ENCODE results near the gene GPHN.

Gene GPHN

GRCh38 chr14:67207810-67208209 lies 699.9 kb downstream of the GPHN start:
- Mint-ChIP-seq H3K9me3 (no peaks in the 10 kb centered on the region), H3K36me3 (no peaks in the 10 kb centered on the region), H3K27me3 (no peaks in the 10 kb centered on the region)

GRCh38 chr14:67218126-67218525 lies 710.2 kb downstream of the GPHN start:
- Mint-ChIP-seq H3K36me3 (no peaks in the 10 kb centered on the region), H3K27ac (no peak overlapping the region), H3K4me3 (no peak overlapping the region), H3K27me3 (no peaks in the 10 kb centered on the region), H3K9me3 (no peaks in the 10 kb centered on the region), H3K4me1 (no peaks in the 10 kb centered on the region)

More at GRCh38 chr14:67207810-67208209, 699.9 kb downstream of the GPHN start:
- Mint-ChIP-seq H3K4me1 (no peaks in the 10 kb centered on the region), H3K4me3 (no peak overlapping the region), H3K27ac (no peak overlapping the region)

- Mint-ChIP-seq H3K36me3 (peaks cover 1% of the 10 kb centered on the region), H3K27ac (no peak overlapping the region), H3K27me3 (peaks cover 2% of the 10 kb centered on the region), H3K4me3 (no peak overlapping the region), H3K9me3 (no peaks in the 10 kb centered on the region), H3K4me1 (no peaks in the 10 kb centered on the region)
Observed at GRCh38 chr14:67221248-67221981, 713.5 kb downstream of the GPHN start.

- H3K27ac Mint-ChIP-seq = no peak overlapping the region
- H3K9me3 Mint-ChIP-seq = no peaks in the 10 kb centered on the region
- H3K27me3 Mint-ChIP-seq = peaks cover 2% of the 10 kb centered on the region
- no peak overlapping the region for H3K4me3 Mint-ChIP-seq
- no peaks in the 10 kb centered on the region for H3K4me1 Mint-ChIP-seq
- H3K36me3 Mint-ChIP-seq = peaks cover 1% of the 10 kb centered on the region
Observed at GRCh38 chr14:67221982-67222328, 714.0 kb downstream of the GPHN start.

- peaks cover 2% of the 10 kb centered on the region for H3K27me3 Mint-ChIP-seq
- no peak overlapping the region for H3K4me3 Mint-ChIP-seq
- no peaks in the 10 kb centered on the region for H3K9me3 Mint-ChIP-seq
- peaks cover 1% of the 10 kb centered on the region for H3K36me3 Mint-ChIP-seq
- H3K4me1 Mint-ChIP-seq = no peaks in the 10 kb centered on the region
- no peak overlapping the region for H3K27ac Mint-ChIP-seq
Observed at GRCh38 chr14:67225523-67225922, 717.6 kb downstream of the GPHN start.

GRCh38 chr14:67228325-67228984 lies 720.5 kb downstream of the GPHN start:
- Mint-ChIP-seq H3K36me3 (peaks cover 1% of the 10 kb centered on the region), H3K27me3 (peaks cover 2% of the 10 kb centered on the region), H3K4me1 (no peaks in the 10 kb centered on the region), H3K27ac (no peak overlapping the region), H3K9me3 (no peaks in the 10 kb centered on the region), H3K4me3 (no peak overlapping the region)

All from activated naive CD4-positive, alpha-beta T cell treated with anti-CD3 and anti-CD28 coated beads, Interleukin-2, amount 50 U/mL, for 24 hours (primary cell).